Osteocyte (in vitro differentiated cells): Measurements from ENCODE around the gene RAB4B. TPM values are rescaled to one million over a fixed set of nuclear protein-coding genes. Genes with fewer than 3 reads are reported as not detected.

Source experiments
- DNase-seq: peaks from one replicate; pipeline ENCODE4 v3.0.0; 2021; ENCODE audit warnings: mixed read lengths; ENCODE audit not compliant: unreplicated experiment; ENCODE audit errors: extremely low spot score
- H3K27ac Mint-ChIP-seq: one replicate; pipeline ENCODE4 v1.8.0; 2021; ENCODE audit warnings: mild to moderate bottlenecking, mixed read lengths; ENCODE audit not compliant: unreplicated experiment
- H3K27me3 Mint-ChIP-seq: one replicate; pipeline ENCODE4 v1.8.0; 2021; ENCODE audit warnings: mixed read lengths; ENCODE audit not compliant: unreplicated experiment
- H3K36me3 Mint-ChIP-seq: one replicate; pipeline ENCODE4 v1.8.0; 2021; ENCODE audit warnings: mixed read lengths; ENCODE audit not compliant: unreplicated experiment
- H3K4me1 Mint-ChIP-seq: one replicate; pipeline ENCODE4 v1.8.0; 2021; ENCODE audit warnings: mixed read lengths; ENCODE audit not compliant: unreplicated experiment
- H3K4me3 Mint-ChIP-seq: one replicate; pipeline ENCODE4 v1.8.0; 2021; ENCODE audit warnings: mild to moderate bottlenecking, moderate library complexity, mixed read lengths; ENCODE audit not compliant: unreplicated experiment
- H3K9me3 Mint-ChIP-seq: one replicate; pipeline ENCODE4 v1.8.0; 2021; ENCODE audit warnings: mixed read lengths; ENCODE audit not compliant: unreplicated experiment
- total RNA-seq: library from RNA; stranded (reverse); gene quantifications from 2 replicates; pipeline ENCODE4 v1.2.1, GENCODE V29; 2021
- TF ChIP-seq, protein P1 (sequence below): fragments of 200-600 bp; sonication (generic); IDR thresholded peaks from 2 replicates; pipeline ENCODE4 v1.5.0; 2021; ENCODE audit warnings: antibody characterized with exemption, mild to moderate bottlenecking, moderate library complexity

Gene RAB4B
- total RNA-seq, 1 donor from 2014 or later, result 19.7 TPM

DNA sequence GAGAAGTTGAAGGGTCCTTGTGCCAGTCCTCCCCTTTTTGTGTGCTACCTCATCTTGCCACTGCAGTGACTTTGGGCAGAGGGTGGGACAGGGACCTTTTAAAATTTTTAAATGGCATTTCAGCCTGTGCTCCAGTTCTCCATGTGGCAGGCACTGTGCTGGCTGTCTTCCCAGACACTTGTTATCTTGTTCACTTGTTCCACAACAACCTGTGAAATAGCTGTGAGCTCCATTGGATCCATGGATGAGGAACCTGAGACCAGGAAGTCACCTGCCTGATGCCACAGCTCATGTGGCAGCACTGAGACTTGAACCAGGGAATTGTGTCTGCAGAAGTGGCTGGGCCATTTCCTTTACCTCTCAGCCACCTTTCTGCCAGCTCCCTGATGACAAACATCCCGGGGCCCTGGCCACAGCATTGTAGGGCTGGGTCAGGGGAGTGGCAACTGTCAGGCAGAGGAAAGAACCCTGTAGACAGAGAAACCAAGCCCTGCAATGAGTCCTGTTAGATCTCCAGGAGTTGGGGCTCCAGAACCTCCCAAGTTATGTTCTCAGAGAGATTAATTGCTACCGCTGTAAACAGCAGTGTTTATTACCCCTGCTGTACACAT, 27.3 kb downstream of the RAB4B start:
- H3K36me3 Mint-ChIP-seq, result peaks cover 21% of the 10 kb centered on the region
- DNase-seq, result no peak
- H3K4me1 Mint-ChIP-seq, result peaks cover 77% of the 10 kb centered on the region
- no peak overlapping the region for H3K4me3 Mint-ChIP-seq
- no peaks in the 10 kb centered on the region for H3K9me3 Mint-ChIP-seq
- TF ChIP-seq, protein P1, sequence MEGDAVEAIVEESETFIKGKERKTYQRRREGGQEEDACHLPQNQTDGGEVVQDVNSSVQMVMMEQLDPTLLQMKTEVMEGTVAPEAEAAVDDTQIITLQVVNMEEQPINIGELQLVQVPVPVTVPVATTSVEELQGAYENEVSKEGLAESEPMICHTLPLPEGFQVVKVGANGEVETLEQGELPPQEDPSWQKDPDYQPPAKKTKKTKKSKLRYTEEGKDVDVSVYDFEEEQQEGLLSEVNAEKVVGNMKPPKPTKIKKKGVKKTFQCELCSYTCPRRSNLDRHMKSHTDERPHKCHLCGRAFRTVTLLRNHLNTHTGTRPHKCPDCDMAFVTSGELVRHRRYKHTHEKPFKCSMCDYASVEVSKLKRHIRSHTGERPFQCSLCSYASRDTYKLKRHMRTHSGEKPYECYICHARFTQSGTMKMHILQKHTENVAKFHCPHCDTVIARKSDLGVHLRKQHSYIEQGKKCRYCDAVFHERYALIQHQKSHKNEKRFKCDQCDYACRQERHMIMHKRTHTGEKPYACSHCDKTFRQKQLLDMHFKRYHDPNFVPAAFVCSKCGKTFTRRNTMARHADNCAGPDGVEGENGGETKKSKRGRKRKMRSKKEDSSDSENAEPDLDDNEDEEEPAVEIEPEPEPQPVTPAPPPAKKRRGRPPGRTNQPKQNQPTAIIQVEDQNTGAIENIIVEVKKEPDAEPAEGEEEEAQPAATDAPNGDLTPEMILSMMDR, result no peak
- H3K27me3 Mint-ChIP-seq, result no peaks in the 10 kb centered on the region
- peak overlapping the region; percentile 92 for H3K27ac Mint-ChIP-seq

DNA sequence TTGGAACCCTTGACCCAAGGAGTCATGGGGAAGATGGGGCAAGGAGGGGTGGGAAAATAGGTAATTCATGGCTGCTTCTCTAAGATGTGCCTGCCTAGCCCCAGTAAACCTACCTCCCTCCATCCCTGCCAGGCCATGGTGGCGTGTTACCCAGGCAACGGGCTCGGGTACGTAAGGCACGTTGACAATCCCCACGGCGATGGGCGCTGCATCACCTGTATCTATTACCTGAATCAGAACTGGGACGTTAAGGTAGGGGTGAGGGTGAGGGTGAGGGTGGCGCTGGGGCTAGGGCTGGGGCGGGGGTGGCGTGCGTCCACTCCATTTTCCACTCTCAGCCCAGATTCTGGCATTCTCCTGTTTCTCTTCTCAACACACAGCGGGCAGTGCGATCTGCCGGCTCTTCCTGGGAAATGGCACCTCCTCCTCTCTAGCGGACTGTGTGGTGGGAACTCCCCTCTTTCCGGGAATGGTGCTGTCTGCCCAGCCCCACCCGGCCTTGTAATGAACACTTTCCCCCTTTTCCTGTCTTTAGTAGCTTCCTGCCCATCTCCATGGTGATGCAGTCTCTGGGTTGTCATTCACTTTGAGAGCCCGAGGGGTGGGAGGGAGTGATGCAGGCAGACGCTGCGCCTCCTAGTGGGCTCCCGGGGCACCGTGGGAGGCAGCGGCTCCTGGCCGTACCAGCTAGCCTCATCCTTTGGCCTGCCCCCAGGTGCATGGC, 28.5 kb downstream of the RAB4B start:
- H3K27ac Mint-ChIP-seq, result peak overlapping the region; percentile 92
- TF ChIP-seq, protein P1, result peak; percentile 98
- H3K4me3 Mint-ChIP-seq, result peak overlapping the region; percentile 63
- no peaks in the 10 kb centered on the region for H3K9me3 Mint-ChIP-seq
- peak; percentile 97 for DNase-seq
- H3K4me1 Mint-ChIP-seq, result peaks cover 77% of the 10 kb centered on the region
- H3K36me3 Mint-ChIP-seq, result peaks cover 20% of the 10 kb centered on the region
- no peaks in the 10 kb centered on the region for H3K27me3 Mint-ChIP-seq

DNA sequence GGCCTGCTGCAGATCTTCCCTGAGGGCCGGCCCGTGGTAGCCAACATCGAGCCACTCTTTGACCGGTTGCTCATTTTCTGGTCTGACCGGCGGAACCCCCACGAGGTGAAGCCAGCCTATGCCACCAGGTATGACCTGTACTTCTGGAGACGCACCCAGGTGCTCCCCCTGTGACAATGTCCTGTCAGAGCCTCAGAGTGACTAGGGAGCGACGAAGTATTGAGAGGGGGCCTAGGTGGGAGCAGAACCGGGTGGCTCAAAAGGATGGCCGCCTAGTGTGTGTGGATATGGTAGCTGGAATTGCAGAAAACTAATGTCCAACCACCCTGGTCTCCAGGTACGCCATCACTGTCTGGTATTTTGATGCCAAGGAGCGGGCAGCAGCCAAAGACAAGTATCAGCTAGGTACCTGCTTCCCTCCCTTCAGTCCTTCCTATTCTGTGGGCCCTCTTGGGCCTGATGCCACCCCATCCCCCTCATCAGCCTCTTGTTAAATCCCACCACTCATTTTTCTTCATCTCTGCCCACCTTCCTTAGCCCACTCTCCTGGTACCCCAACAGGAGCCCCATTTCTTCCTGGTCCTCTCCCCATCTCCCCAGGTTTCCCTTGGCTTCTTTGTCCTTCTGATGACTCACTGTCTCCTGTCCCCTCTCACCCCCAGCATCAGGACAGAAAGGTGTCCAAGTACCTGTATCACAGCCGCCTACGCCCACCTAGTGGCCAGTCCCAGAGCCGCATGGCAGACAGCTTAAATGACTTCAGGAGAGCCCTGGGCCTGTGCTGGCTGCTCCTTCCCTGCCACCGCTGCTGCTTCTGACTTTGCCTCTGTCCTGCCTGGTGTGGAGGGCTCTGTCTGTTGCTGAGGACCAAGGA, 29.3 kb downstream of the RAB4B start:
- DNase-seq, result no peak
- TF ChIP-seq, protein P1, result peak; percentile 41
- Mint-ChIP-seq H3K9me3 (no peaks in the 10 kb centered on the region), H3K4me1 (peaks cover 75% of the 10 kb centered on the region), H3K4me3 (peak overlapping the region; percentile 63), H3K27ac (peak overlapping the region; percentile 92), H3K36me3 (peaks cover 18% of the 10 kb centered on the region), H3K27me3 (no peaks in the 10 kb centered on the region)

DNA sequence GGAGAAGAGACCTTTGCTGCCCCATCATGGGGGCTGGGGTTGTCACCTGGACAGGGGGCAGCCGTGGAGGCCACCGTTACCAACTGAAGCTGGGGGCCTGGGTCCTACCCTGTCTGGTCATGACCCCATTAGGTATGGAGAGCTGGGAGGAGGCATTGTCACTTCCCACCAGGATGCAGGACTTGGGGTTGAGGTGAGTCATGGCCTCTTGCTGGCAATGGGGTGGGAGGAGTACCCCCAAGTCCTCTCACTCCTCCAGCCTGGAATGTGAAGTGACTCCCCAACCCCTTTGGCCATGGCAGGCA, 29.9 kb downstream of the RAB4B start:
- Mint-ChIP-seq H3K36me3 (peaks cover 14% of the 10 kb centered on the region), H3K27ac (peak overlapping the region; percentile 69), H3K9me3 (no peaks in the 10 kb centered on the region), H3K4me1 (peaks cover 75% of the 10 kb centered on the region), H3K4me3 (no peak overlapping the region), H3K27me3 (no peaks in the 10 kb centered on the region)
- DNase-seq, result no peak
- TF ChIP-seq, protein P1, result no peak

DNA sequence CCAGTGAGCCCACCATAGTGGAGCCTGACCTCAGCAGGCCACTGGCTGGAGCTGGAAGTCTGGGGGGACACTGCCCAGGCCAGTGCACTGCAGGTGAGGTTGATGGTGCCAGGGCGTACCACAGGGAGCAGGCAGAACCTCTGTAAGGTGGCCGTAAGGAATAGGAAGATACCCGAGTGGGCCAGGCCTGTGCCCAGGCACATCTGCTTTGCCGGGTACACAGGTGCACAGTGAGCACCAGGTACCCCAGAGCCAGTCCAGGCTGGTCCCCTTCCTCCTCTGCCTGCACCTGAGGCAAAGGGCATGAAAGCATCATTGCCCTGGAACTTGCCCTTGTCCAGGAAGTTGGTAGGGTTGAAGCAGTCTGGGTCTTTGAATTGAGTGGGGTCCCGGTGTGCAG, 30.4 kb downstream of the RAB4B start:
- Mint-ChIP-seq H3K4me1 (peaks cover 74% of the 10 kb centered on the region), H3K27me3 (no peaks in the 10 kb centered on the region), H3K9me3 (no peaks in the 10 kb centered on the region), H3K27ac (no peak overlapping the region), H3K36me3 (peaks cover 12% of the 10 kb centered on the region), H3K4me3 (no peak overlapping the region)
- TF ChIP-seq, protein P1, result no peak
- DNase-seq, result no peak
